Left kidney (tissue), 1 donor: ENCODE measurements around the gene RGSL1. TPM values are rescaled to one million over a fixed set of nuclear protein-coding genes. Genes with fewer than 3 reads are reported as not detected.

Experiments used
- polyA plus RNA-seq: library from polyadenylated mRNA; unstranded; fragments of 120-200 nt; gene quantifications from one replicate; pipeline ENCODE4 v1.2.1, GENCODE V29; 2013; ENCODE audit not compliant: insufficient read length

Gene RGSL1
- polyA plus RNA-seq, 1 donor = not detected

Other genes with a start within 250 kb of the RGSL1 start
- 292 TPM for gene GLUL, start 58.4 kb upstream of the RGSL1 start, polyA plus RNA-seq
- gene TEDDM1, start 49.5 kb upstream of the RGSL1 start, polyA plus RNA-seq = 0.20 TPM
- gene RNASEL, start 139.1 kb downstream of the RGSL1 start, polyA plus RNA-seq = 12.7 TPM
- 0.96 TPM for gene RGS16, start 154.2 kb downstream of the RGSL1 start, polyA plus RNA-seq
- gene RGS8, start 234.4 kb downstream of the RGSL1 start, polyA plus RNA-seq = 0.12 TPM